HCT116 (cell line): ENCODE measurements around the gene CNKSR1. TPM values are rescaled to one million over a fixed set of nuclear protein-coding genes. Genes with fewer than 3 reads are reported as not detected.

Experiments
- ATAC-seq: fragments of 200-7000 bp; cut with Tn5 transposase; 2 replicates; pipeline ENCODE4 v1.9.1; 2020; ENCODE audit warnings: mild to moderate bottlenecking, moderate library complexity
- BruUV-seq: library from RNA; stranded (reverse); fragments of 400-500 nt; replicated peaks from 2 replicates; lab custom pipeline; 2021; lab: Mats Ljungman, UMichigan
- CTCF ChIA-PET: fragments of 300-600 bp; sonication (Branson Sonifier 250); formaldehyde crosslinking; loops from one replicate; lab custom pipeline; 2021; ENCODE audit warnings: antibody characterized with exemption; lab: Charles Lee
- POLR2A ChIA-PET: fragments of 300-600, 350-600 bp; sonication (Branson Sonifier 250); formaldehyde crosslinking; loops from one replicate; lab custom pipeline; 2021; ENCODE audit warnings: antibody characterized with exemption; lab: Charles Lee
- RAD21 ChIA-PET, 2 experiments: fragments of 300-600 bp; sonication (Branson Sonifier 250); formaldehyde crosslinking; loops; one replicate each; lab custom pipeline; 2023; ENCODE audit warnings: low total read pairs in 2 of 2; ENCODE audit not compliant: uncharacterized antibody in 2 of 2, unreplicated experiment in 2 of 2, low non-redundant PET in 1 of 2; lab: Charles Lee
- DNase-seq: peaks from one replicate; pipeline ENCODE4 v3.0.0-alpha.2; 2010; ENCODE audit warnings: low read depth, low spot score
- H2AFZ ChIP-seq: fragments of 200-600 bp; shearing (Covaris generic), sonication (generic); 2 replicates; pipeline ENCODE4 v1.6.1; 2017; ENCODE audit warnings: low read depth, mixed run types, mixed read lengths, antibody characterized with exemption, low read length; ENCODE audit not compliant: poor library complexity, severe bottlenecking
- H3K27ac ChIP-seq: 2 replicates; pipeline ENCODE4 v1.5.1; 2012; ENCODE audit warnings: low read depth, low read length
- H3K27me3 ChIP-seq: fragments of 200-600 bp; sonication (generic); 2 replicates; pipeline ENCODE4 v1.6.1; 2016; ENCODE audit warnings: mixed run types, low read length, mixed read lengths; ENCODE audit not compliant: insufficient read depth
- H3K36me3 ChIP-seq, 2 experiments: fragments of 200-500 bp in 1 of 2; fragments of 200-600 bp in 1 of 2; sonication (Bioruptor generic) in 1 of 2; sonication (generic) in 1 of 2; 2 replicates each; pipeline versions ENCODE4 v1.5.1 to v1.6.1; 2014 to 2016; ENCODE audit warnings: low read length in 2 of 2, inconsistent platforms in 1 of 2, mixed read lengths in 1 of 2, mixed run types in 1 of 2; ENCODE audit not compliant: insufficient read depth in 2 of 2, control insufficient read depth in 1 of 2
- H3K4me1 ChIP-seq, 2 experiments: fragments of 200-600 bp in 1 of 2; sonication (generic) in 1 of 2; 2 replicates each; pipeline versions ENCODE4 v1.5.1 to v1.6.1; 2012 to 2017; ENCODE audit warnings: low read length in 2 of 2, inconsistent platforms in 1 of 2, mild to moderate bottlenecking in 1 of 2, mixed read lengths in 1 of 2, mixed run types in 1 of 2, moderate library complexity in 1 of 2; ENCODE audit not compliant: insufficient read depth in 2 of 2, control insufficient read depth in 1 of 2
- H3K4me2 ChIP-seq: fragments of 200-600 bp; sonication (generic); 2 replicates; pipeline ENCODE4 v1.6.1; 2017; ENCODE audit warnings: mixed run types, low read length, mixed read lengths
- H3K4me3 ChIP-seq, 2 experiments: fragments of 200-600 bp in 1 of 2; sonication (generic) in 1 of 2; replicated peaks in 1 of 2; 2 replicates each; pipeline ENCODE4 v1.5.1; 2011 to 2016; ENCODE audit warnings: low read length in 2 of 2, control low read depth in 1 of 2, low read depth in 1 of 2, mild to moderate bottlenecking in 1 of 2, mixed read lengths in 1 of 2, mixed run types in 1 of 2
- H3K79me2 ChIP-seq: fragments of 200-600 bp; sonication (generic); 2 replicates; pipeline ENCODE4 v1.6.1; 2017; ENCODE audit warnings: mild to moderate bottlenecking, mixed run types, low read length, moderate library complexity, mixed read lengths; ENCODE audit not compliant: insufficient read depth
- H3K9ac ChIP-seq: fragments of 200-600 bp; sonication (generic); 2 replicates; pipeline ENCODE4 v1.6.1; 2016; ENCODE audit warnings: low read length, mixed read lengths
- H3K9me2 ChIP-seq: fragments of 200-600 bp; sonication (generic), shearing (Covaris generic); 2 replicates; pipeline ENCODE4 v1.6.1; 2017; ENCODE audit warnings: mixed run types, mild to moderate bottlenecking, moderate library complexity; ENCODE audit not compliant: insufficient read depth
- H3K9me3 ChIP-seq, 2 experiments: fragments of 200-500 bp in 1 of 2; fragments of 200-600 bp in 1 of 2; sonication (Bioruptor generic) in 1 of 2; sonication (generic) in 1 of 2; 2 replicates each; pipeline ENCODE4 v1.6.1; 2014 to 2017; ENCODE audit warnings: low read length in 2 of 2, mixed read lengths in 2 of 2, inconsistent platforms in 1 of 2, low read depth in 1 of 2, mild to moderate bottlenecking in 1 of 2, mixed run types in 1 of 2, moderate library complexity in 1 of 2; ENCODE audit not compliant: control insufficient read depth in 1 of 2, insufficient read depth in 1 of 2
- H4K20me1 ChIP-seq: fragments of 200-600 bp; sonication (generic), shearing (Covaris generic); 2 replicates; pipeline ENCODE4 v1.6.1; 2017; ENCODE audit warnings: mixed run types, mild to moderate bottlenecking, moderate library complexity; ENCODE audit not compliant: insufficient read depth
- CBX3 ChIP-seq: IDR thresholded peaks from 2 replicates; pipeline ENCODE4 v1.6.1; 2012; ENCODE audit warnings: low read depth
- ELF1 ChIP-seq: IDR thresholded peaks from 2 replicates; pipeline ENCODE4 v1.6.1; 2012; ENCODE audit warnings: low read depth, borderline replicate concordance
- EZH2phosphoT487 ChIP-seq: fragments of 200-600 bp; IDR thresholded peaks from 2 replicates; pipeline ENCODE4 v1.6.1; 2018; ENCODE audit warnings: antibody characterized with exemption, borderline replicate concordance
- RAD21 ChIP-seq: IDR thresholded peaks from 2 replicates; pipeline ENCODE4 v1.6.1; 2012; ENCODE audit warnings: low read depth, mild to moderate bottlenecking
- SIN3A ChIP-seq: IDR thresholded peaks from 2 replicates; pipeline ENCODE4 v1.6.1; 2012; ENCODE audit warnings: low read depth
- ZBTB33 ChIP-seq: IDR thresholded peaks from 2 replicates; pipeline ENCODE4 v1.6.1; 2011; ENCODE audit warnings: mild to moderate bottlenecking, low read length, moderate library complexity; ENCODE audit not compliant: insufficient replicate concordance; ENCODE audit errors: extremely low read depth
- intact Hi-C: fragments of 100-400 bp; cut with micrococcal nuclease; formaldehyde crosslinking; loops from 2 replicates; pipeline ENCODE4 v1.10.0; 2022
- total RNA-seq: library from RNA; stranded (reverse); gene quantifications from one replicate; pipeline ENCODE4 v1.2.1, GENCODE V29; 2021; ENCODE audit not compliant: unreplicated experiment
- TF ChIP-seq, protein P1 (sequence below), 3 experiments: fragments of 200-600 bp in 1 of 3; sonication (generic) in 1 of 3; IDR thresholded peaks in 2 of 3; conservative IDR thresholded peaks in 1 of 3; 2 replicates each; pipeline ENCODE4 v1.5.1; 2012 to 2017; ENCODE audit warnings: low read depth in 2 of 3, low read length in 2 of 3, antibody characterized with exemption in 1 of 3, borderline replicate concordance in 1 of 3, control low read depth in 1 of 3, mild to moderate bottlenecking in 1 of 3, mixed read lengths in 1 of 3, mixed run types in 1 of 3, moderate library complexity in 1 of 3; ENCODE audit not compliant: insufficient read depth in 1 of 3

CNKSR1 gene
- total RNA-seq, 1 experiment from 2014 or later = 26.6 TPM

DNA sequence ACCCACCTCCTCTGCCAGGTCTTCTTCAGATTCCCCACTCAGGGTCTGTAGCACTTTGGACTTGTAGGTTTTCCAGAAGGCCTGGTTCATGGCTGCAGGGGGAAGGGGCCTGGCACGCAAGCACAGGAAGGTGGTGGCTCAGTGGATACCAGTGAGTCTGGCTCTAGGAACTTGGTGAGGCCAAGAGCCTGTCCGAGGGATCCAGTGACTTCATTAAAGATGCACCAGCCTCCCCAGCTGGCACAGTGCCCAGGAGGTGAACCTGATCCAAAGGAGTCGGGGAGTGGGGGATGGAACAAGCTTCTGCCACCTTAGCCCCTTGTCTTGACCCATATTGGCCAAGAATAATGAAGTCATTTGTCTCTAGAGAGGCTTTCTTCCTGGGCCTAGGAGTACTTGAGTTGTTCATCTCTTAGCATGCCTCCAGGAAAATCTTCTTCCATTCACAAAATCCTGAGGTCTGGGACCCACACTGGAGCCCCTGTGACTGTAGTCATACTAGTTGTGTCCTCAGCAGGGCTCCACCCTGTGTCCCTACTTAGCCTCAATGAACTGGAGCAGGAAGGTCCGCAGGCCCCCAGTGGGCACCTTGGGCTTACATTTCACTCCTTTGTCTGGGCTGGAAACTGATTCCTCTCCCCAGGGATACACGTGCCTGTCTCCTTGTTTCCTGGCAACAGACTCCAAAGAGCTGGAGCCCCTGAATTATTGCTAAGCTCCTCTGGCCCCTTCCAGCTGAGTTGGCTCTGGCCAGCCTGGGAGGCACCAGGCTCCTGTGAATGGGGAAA lies 8.7 kb upstream of the CNKSR1 start, which contains the start of gene C1orf232:
TSS of gene C1orf232 (minus strand) at position 554 of the 788 bp plus-strand sequence. CDS start at position 90, 464 bp downstream.
- no peaks in the 10 kb centered on the region for H3K9me3 ChIP-seq
- H3K27me3 ChIP-seq = no peaks in the 10 kb centered on the region
- H2AFZ ChIP-seq = peak within 1 kb of the TSS; percentile 33
- RAD21 ChIA-PET = no interaction called here
- POLR2A ChIA-PET = interaction anchor here (1.2 kb wide), 1 partner anchor 8 kb away, joined by 4 read pairs; no protein-coding TSS in a partner anchor
- intact Hi-C loops = loop anchor here (5.0 kb wide), 3 partner anchors 131 to 224 kb away; no protein-coding TSS in a partner anchor
- no peak for DNase-seq
- peak within 1 kb of the TSS; percentile 74; the same call in 1 of the 2 replicates for H3K27ac ChIP-seq
- H3K4me3 ChIP-seq = peak within 1 kb of the TSS; percentile 89 to 96
- ATAC-seq = no peak
- H3K9ac ChIP-seq = peak within 1 kb of the TSS; percentile 93
- peaks cover 8 to 34% of the 10 kb centered on the region in 2 experiments for H3K4me1 ChIP-seq
- peak within 1 kb of the TSS; percentile 98 for H3K4me2 ChIP-seq
- H4K20me1 ChIP-seq = no peaks in the 10 kb centered on the region
- BruUV-seq = no TSS peak
- H3K79me2 ChIP-seq = peaks cover 20% of the 10 kb centered on the region
- TF ChIP-seq EZH2phosphoT487 (no peak), ZBTB33 (no peak), RAD21 (no peak), CBX3 (no peak), ELF1 (no peak), SIN3A (no peak)
- TF ChIP-seq, protein P1, sequence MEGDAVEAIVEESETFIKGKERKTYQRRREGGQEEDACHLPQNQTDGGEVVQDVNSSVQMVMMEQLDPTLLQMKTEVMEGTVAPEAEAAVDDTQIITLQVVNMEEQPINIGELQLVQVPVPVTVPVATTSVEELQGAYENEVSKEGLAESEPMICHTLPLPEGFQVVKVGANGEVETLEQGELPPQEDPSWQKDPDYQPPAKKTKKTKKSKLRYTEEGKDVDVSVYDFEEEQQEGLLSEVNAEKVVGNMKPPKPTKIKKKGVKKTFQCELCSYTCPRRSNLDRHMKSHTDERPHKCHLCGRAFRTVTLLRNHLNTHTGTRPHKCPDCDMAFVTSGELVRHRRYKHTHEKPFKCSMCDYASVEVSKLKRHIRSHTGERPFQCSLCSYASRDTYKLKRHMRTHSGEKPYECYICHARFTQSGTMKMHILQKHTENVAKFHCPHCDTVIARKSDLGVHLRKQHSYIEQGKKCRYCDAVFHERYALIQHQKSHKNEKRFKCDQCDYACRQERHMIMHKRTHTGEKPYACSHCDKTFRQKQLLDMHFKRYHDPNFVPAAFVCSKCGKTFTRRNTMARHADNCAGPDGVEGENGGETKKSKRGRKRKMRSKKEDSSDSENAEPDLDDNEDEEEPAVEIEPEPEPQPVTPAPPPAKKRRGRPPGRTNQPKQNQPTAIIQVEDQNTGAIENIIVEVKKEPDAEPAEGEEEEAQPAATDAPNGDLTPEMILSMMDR (IDR thresholded peaks at IDR 0.05 in 2 of 3, conservative IDR thresholded peaks at IDR 0.05 in 1 of 3; ENCODE audit: borderline replicate concordance in 1 of 3, insufficient read depth in 1 of 3, low read depth in 2 of 3, low read length in 2 of 3) = no peak
- no peaks in the 10 kb centered on the region for H3K9me2 ChIP-seq
- CTCF ChIA-PET = interaction anchor here (1.3 to 2.0 kb wide), 5 partner anchors 23 to 248 kb away, joined by 5 to 27 read pairs (median 5); partner anchors contain the start of gene CEP85
- H3K36me3 ChIP-seq = no peaks in the 10 kb centered on the region; a peak in 1 of 4 replicates
